Common myeloid progenitor, CD34-positive (primary cell): ENCODE data around the gene CACNA2D3.
"Not testable (repeated sequence)": the region's sequence is repeated elsewhere in the genome, so short reads cannot be mapped to it uniquely, and the experiment has no call there.

ENCODE experiments used
- CTCF ChIA-PET: fragments of 350-600 bp; sonication (Branson Sonifier 250); formaldehyde crosslinking; loops from one replicate; lab custom pipeline; 2021; ENCODE audit warnings: antibody characterized with exemption; lab: Charles Lee
- POLR2A ChIA-PET: fragments of 350-600 bp; sonication (Branson Sonifier 250); formaldehyde crosslinking; loops from one replicate; lab custom pipeline; 2021; ENCODE audit warnings: antibody characterized with exemption; lab: Charles Lee
- DNase-seq, 3 donors: peaks; one replicate each; pipeline versions ENCODE4 v3.0.0 to v3.0.0-alpha.2; 2013
- H3K27ac ChIP-seq, 2 experiments: 1 replicate in 1 of 2; 2 replicates in 1 of 2; pipeline ENCODE4 v1.7.0; 2013; ENCODE audit warnings: inconsistent platforms in 2 of 2, low read length in 2 of 2, mild to moderate bottlenecking in 2 of 2, low read depth in 1 of 2, moderate library complexity in 1 of 2; ENCODE audit not compliant: severe bottlenecking in 2 of 2, insufficient read depth in 1 of 2, poor library complexity in 1 of 2
- H3K27me3 ChIP-seq, 5 experiments: replicated peaks in 2 of 5; 1 replicate in 3 of 5; 2 replicates in 2 of 5; pipeline versions ENCODE4 v1.6.1 to v1.7.0; 2013; ENCODE audit warnings: low read length in 4 of 5, mild to moderate bottlenecking in 2 of 5, moderate library complexity in 2 of 5, inconsistent platforms in 1 of 5; ENCODE audit not compliant: insufficient read depth in 5 of 5, control insufficient read depth in 4 of 5
- H3K36me3 ChIP-seq, 4 experiments: 1 replicate in 2 of 4; 2 replicates in 2 of 4; pipeline versions ENCODE4 v1.6.1 to v1.7.0; 2013; ENCODE audit warnings: low read length in 3 of 4, control low read depth in 1 of 4, mild to moderate bottlenecking in 1 of 4; ENCODE audit not compliant: control insufficient read depth in 4 of 4, insufficient read depth in 4 of 4
- H3K4me1 ChIP-seq, 4 experiments: 1 replicate in 3 of 4; 2 replicates in 1 of 4; pipeline versions ENCODE4 v1.6.1 to v1.7.1; 2013; ENCODE audit warnings: low read length in 3 of 4, mild to moderate bottlenecking in 3 of 4, control low read depth in 1 of 4, inconsistent platforms in 1 of 4, moderate library complexity in 1 of 4; ENCODE audit not compliant: control insufficient read depth in 4 of 4, insufficient read depth in 4 of 4; ENCODE audit errors: control extremely low read depth in 1 of 4
- H3K4me3 ChIP-seq, 7 experiments: 1 replicate in 4 of 7; 2 replicates in 3 of 7; pipeline versions ENCODE4 v1.5.1 to v1.7.0; 2013; ENCODE audit warnings: mild to moderate bottlenecking in 7 of 7, low read length in 6 of 7, moderate library complexity in 6 of 7, inconsistent platforms in 2 of 7, low read depth in 2 of 7, control low read depth in 1 of 7; ENCODE audit not compliant: insufficient read depth in 4 of 7, control insufficient read depth in 1 of 7; ENCODE audit errors: extremely low read depth in 1 of 7
- H3K9me3 ChIP-seq, 5 experiments: 1 replicate in 4 of 5; 2 replicates in 1 of 5; pipeline versions ENCODE4 v1.6.1 to v1.7.1; 2013; ENCODE audit warnings: low read length in 4 of 5, mild to moderate bottlenecking in 2 of 5, inconsistent platforms in 1 of 5, low read depth in 1 of 5, moderate library complexity in 1 of 5; ENCODE audit not compliant: control insufficient read depth in 4 of 5, insufficient read depth in 2 of 5; ENCODE audit errors: control extremely low read depth in 1 of 5
- WGBS: methylation state at CpG from one replicate; pipeline ENCODE4 v1.1.5; 2013; ENCODE audit not compliant: insufficient coverage; 5-methylcytosine and 5-hydroxymethylcytosine counted together

The CACNA2D3 gene

DNA sequence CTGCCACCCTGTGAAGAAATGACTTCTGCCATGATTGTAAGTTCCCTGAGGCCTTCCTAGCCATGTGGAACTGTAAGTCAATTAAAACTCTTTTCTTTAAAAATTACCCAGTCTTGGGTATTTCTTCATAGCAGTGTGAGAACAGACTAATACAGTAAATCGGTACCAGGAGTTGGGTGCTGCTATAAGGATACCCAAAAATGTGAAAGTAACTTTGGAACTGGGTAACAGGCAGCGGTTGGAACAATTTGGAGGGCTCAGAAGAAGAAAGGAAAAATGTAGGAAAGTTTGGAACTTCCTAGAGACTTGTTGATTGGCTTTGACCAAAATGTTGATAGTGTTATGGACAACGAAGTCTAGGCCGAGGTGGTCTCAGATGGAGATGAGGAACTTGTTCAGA is 6.2 kb upstream of the CACNA2D3 start:
- H3K27ac ChIP-seq, H3K4me1 ChIP-seq, H3K36me3 ChIP-seq, H3K9me3 ChIP-seq, CTCF ChIA-PET, POLR2A ChIA-PET, H3K4me3 ChIP-seq, DNase-seq: not testable (repeated sequence)
- 90% methylated on average over 4 of the region's 4 CpGs for WGBS
- H3K27me3 ChIP-seq, result peaks cover 11 to 52% (median 20%) of the 10 kb centered on the region in 5 experiments

GRCh38 chr3:54120657-54121413 is 1.5 kb upstream of the CACNA2D3 start:
- Histone ChIP-seq H3K27me3 (peaks cover 31 to 93% (median 35%) of the 10 kb centered on the region in 5 experiments), H3K9me3 (peaks cover 0 to 9% (median 4%) of the 10 kb centered on the region in 5 experiments), H3K4me1 (peaks cover 0 to 24% (median 9%) of the 10 kb centered on the region in 4 experiments), H3K27ac (no peak overlapping the region), H3K4me3 (peak overlapping the region in 3 of 7 experiments; percentile 36 to 52 (median 38)), H3K36me3 (no peaks in the 10 kb centered on the region)
- ChIA-PET CTCF (interaction anchor here (0.5 kb wide), 1 partner anchor 1895 kb away, joined by 3 read pairs; no protein-coding TSS in a partner anchor), POLR2A (no interaction called here)
- peak in 2 of 3 donors; percentile 33 to 36 for DNase-seq
- WGBS, result 6% methylated on average over 33 of the region's 45 CpGs

GRCh38 chr3:54121414-54122323 is 683 bp upstream of the CACNA2D3 start:
- ChIA-PET CTCF (no interaction called here), POLR2A (no interaction called here)
- peak overlapping the region in 4 of 7 experiments; percentile 27 to 52 (median 37) for H3K4me3 ChIP-seq
- no peaks in the 10 kb centered on the region for H3K36me3 ChIP-seq
- peaks cover 0 to 3% (median 3%) of the 10 kb centered on the region in 5 experiments for H3K9me3 ChIP-seq
- no peak overlapping the region for H3K27ac ChIP-seq
- peak in 1 of 3 donors; percentile 13 for DNase-seq
- peaks cover 32 to 91% (median 36%) of the 10 kb centered on the region in 5 experiments for H3K27me3 ChIP-seq
- H3K4me1 ChIP-seq, result peaks cover 0 to 24% (median 9%) of the 10 kb centered on the region in 4 experiments
- WGBS, result under 1% methylated on average over 74 of the region's 107 CpGs

DNA sequence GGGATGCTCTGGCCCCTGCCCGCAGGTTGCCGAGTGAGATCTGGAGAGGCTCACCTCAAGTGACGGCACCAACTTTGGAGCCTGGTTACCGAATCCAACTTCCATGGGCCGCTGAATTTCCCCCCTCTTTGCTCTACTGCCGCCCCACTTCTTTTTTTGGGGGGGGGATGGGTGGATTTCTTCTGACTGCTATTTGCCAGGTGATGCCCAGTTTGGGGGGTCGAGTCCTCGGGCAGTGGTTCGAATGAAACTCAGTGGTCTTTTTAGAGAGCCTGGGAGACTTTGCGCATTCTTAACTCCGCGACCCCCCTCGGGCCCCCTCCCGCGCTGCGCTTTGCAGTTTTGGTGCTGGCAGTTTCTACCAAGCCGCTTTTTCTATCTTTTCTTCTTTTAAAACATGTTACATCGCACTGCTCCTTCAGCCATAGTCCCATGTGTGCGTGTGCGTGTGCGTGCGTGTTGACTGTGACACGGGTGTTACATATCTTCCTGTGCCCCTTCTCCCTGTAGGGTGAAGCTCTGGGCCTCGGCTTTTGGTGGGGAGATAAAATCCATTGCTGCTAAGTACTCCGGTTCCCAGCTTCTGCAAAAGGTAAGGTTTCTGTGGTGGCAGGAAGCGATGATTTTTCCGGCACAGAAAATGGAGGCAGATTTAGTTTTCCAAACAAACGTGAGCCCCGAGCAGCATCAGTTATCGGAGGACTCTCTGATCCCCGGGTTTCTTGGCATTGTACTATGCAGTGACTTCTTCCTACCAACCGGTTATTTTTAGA is 837 bp downstream of the CACNA2D3 start:
- POLR2A ChIA-PET, result no interaction called here

DNA sequence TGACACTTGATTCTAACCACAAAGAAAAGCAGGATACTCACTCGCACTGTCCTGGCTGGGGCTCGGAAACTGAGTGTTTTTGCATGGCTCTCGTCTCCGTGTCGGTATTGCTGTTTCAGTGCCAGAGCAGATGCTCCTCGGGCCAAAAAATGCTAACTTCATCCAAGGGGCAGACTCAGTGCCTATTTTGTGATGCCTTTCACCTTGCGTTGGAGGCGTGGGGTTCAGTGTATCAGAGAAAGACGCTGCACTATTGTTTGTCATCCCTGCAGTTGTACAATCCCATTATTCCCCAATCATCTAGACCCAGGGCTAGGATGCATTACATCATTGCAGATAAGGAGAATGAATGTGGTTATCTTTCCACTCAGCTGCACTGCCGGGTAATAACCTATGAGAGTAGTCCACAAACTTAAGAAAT is 1.4 kb downstream of the CACNA2D3 start:
- ChIA-PET POLR2A (no interaction called here), CTCF (no interaction called here)
- Histone ChIP-seq H3K4me1 (peaks cover 0 to 24% (median 9%) of the 10 kb centered on the region in 4 experiments), H3K36me3 (no peaks in the 10 kb centered on the region), H3K27me3 (peaks cover 30 to 93% (median 40%) of the 10 kb centered on the region in 5 experiments), H3K9me3 (no peaks in the 10 kb centered on the region), H3K27ac (no peak overlapping the region), H3K4me3 (no peak overlapping the region)
- DNase-seq, result peak in 1 of 3 donors; percentile 8
- WGBS, result 4% methylated on average over 5 of the region's 10 CpGs

More for the DNA sequence above, 837 bp downstream of the CACNA2D3 start:
- Histone ChIP-seq H3K27me3 (peaks cover 30 to 93% (median 38%) of the 10 kb centered on the region in 5 experiments), H3K36me3 (no peaks in the 10 kb centered on the region), H3K4me1 (peaks cover 0 to 24% (median 9%) of the 10 kb centered on the region in 4 experiments), H3K4me3 (peak overlapping the region in 2 of 7 experiments; percentile 33 to 43), H3K27ac (no peak overlapping the region), H3K9me3 (no peaks in the 10 kb centered on the region)
- 4% methylated on average over 20 of the region's 32 CpGs for WGBS
- peak in 1 of 3 donors; percentile 12 for DNase-seq
- CTCF ChIA-PET, result no interaction called here

- Histone ChIP-seq H3K4me3 (no peak overlapping the region), H3K27ac (no peak overlapping the region), H3K9me3 (no peaks in the 10 kb centered on the region), H3K4me1 (peaks cover 0 to 24% (median 9%) of the 10 kb centered on the region in 4 experiments), H3K36me3 (no peaks in the 10 kb centered on the region), H3K27me3 (peaks cover 21 to 84% (median 34%) of the 10 kb centered on the region in 5 experiments)
- CTCF ChIA-PET, result no interaction called here
- no peak for DNase-seq
- POLR2A ChIA-PET, result no interaction called here
- 80% methylated on average over 1 of the region's 4 CpGs for WGBS
These were observed 2.9 kb downstream of the CACNA2D3 start for GRCh38 chr3:54125300-54125699.
